GM21528 (cell line): ENCODE results near the gene SMNDC1.
"Not testable (repeated sequence)": the region's sequence is repeated elsewhere in the genome, so short reads cannot be mapped to it uniquely, and the experiment has no call there.

Experiments used
- ATAC-seq: cut with Tn5 transposase; IDR thresholded peaks from one replicate; pipeline ENCODE4 v1.9.1; 2021; ENCODE audit warnings: mild to moderate bottlenecking, moderate library complexity; ENCODE audit not compliant: unreplicated experiment, low FRiP score

Gene SMNDC1

DNA sequence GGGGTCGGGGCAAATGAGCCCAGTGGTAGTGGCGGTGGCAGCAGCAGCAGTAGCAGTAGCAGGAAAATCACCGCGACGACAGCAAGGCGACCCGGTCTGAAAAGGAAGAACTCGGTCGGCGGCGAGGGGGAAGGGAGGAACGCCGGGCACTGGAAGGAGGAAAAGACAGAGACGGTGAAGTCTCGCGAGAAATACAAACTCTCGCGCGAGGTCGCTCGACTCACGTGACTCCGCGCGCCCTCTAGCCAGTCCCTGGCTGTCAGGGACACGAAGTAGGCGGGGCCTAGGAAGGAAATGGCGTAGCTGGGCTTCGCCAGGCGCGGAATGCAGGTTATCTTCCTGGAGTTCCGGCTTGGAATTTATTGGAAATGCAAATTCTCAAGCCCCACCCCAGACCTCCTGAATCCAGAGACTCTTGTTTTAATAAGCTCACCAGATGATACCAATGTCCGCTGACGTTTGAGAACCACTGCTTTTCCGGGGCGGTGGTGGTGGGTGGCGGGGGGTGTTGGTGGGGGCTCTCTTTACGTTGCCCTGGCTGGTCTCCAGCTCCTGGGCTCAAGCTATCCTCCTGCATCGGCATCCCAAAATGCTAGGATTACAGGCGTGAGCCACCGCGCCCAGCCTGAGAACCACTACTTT lies at the start of gene SMNDC1:
SMNDC1 (minus strand) TSS at position 141 of the 642 bp plus-strand sequence. CDS start 1,333 bp downstream, outside the sequence.
- ATAC-seq = peak; percentile 94

DNA sequence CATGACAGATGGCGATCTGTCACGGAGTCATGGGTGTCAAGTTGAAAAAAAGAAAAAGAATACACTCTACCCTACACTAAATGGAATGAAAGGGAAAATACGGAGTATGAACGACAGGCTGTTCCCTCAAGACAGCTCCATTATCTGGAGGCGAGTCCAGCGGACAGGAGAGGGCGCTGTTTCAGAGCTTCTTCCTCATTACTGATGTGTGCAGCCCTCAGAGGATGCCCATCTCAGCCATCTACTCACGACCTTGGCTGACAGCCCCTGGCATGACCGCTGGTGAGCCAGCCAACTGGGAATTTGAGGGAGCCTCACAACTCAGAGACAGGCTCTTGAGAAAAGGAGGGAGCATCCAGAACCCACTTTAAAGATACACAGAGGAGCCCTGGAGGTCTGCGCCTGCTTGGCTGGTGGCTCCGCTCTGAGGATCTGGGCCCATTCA lies 49.6 kb upstream of the SMNDC1 start:
- peak; percentile 25 for ATAC-seq

DNA sequence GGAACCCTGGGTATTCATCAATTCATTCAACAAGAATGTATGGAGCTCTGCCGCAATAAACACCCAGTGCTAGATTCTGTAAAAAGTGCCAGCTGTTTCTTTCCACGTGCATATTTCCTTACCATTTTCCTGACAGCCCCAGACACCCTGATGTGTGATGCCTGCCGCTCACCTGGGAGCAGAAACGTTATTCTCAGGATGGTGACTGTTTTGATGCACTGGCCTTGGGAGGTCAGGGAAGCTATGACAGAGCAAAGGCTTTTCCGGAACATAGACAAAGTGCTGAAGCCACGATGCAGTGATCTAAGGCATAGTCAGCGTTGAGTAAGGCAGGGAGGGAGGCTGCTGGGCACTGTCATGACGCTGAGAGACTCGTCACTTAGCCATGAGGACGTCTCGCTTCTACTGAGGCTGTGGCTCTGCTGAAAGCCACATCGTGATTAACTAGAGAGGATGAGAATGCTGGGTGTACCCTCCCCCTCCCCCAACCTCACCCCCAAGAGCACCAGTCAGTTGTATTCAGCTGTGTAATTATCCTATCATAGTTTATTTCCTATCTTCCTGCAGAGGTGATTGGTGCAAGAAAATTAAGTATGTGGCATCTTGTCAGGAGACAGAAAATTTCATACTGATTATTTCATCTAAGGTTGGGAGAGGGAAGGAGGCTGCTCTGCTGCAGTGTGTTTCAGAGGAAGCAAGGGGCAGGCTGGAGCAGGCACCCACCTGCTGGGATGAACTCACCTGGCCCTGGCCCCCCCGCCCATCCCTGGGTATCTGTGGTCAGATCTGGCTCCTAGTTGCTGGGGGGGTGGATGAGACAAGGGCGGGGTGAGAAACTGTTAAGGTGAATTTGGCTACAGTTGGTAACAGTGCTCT lies 48.8 kb upstream of the SMNDC1 start:
- no peak for ATAC-seq

DNA sequence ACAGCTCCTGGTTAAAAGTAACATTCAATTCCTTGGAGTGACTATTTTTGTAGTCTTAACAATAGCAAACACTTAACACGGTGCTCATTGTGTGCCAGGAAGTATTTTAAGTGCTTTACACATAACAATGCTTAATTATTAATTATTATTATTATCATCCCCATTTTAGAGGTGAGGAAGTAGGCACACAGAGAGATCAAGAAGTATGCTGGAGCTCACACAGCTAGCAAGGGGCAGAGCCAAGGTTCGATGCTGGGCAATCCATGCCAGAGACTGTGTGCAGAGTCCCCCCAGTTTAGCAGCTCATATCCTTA lies 48.2 kb upstream of the SMNDC1 start:
- ATAC-seq = no peak

DNA sequence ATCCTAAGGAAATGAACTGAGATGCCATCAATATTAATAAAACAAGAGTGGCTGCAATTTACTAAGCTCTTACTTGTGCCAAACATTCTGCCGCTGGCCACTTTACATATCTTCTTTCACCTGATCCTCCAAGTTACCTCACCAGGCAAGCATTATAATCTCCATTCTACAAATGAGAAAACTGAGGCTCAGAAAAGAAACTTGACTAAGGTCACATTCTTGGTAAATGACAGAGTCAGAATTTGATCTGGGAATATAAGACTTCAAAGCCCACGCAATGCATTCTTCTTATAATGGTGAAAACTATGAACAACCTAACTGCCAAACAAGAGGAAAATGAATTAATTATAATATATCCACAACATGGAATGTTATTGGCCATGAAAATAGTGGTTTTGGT lies 46.1 kb upstream of the SMNDC1 start:
- ATAC-seq = no peak

DNA sequence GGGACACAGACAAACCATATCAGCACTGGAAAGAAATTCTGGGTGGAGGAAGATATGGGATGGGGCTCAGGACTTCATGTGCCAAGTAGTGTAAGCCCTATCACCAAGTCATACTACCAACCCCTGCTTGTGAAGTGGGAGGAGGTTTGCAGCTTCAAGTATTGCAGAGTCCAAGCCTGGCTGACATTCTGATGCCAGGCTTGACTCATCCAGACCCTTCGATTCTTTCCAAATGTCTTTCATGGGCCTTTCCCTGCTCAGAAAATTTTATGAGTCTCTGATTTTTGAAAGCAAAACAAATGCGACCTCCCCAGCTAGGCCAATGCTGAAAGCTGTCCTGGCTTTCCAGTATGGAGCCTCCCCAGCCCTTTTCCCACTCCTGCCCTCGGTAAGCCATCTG lies 45.1 kb upstream of the SMNDC1 start:
- ATAC-seq = no peak

DNA sequence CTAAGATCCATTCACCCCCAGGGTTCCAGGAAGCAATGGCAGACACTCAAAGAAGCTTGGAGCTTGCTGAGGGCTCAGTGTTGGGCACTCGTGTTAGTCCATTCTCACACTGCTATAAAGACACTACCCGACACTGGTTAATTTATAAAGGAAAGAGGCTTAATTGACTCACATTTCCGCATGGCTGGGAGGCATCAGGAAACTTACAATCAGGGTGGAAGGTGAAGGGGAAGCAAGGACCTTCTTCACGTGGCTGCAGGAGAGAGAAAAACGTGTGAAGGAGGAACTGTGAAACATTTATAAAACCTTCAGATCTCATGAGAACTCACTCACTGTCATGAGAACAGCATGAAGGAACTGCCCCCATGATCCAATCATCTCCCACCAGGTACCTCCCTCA lies 44.7 kb upstream of the SMNDC1 start:
- ATAC-seq = no peak

DNA sequence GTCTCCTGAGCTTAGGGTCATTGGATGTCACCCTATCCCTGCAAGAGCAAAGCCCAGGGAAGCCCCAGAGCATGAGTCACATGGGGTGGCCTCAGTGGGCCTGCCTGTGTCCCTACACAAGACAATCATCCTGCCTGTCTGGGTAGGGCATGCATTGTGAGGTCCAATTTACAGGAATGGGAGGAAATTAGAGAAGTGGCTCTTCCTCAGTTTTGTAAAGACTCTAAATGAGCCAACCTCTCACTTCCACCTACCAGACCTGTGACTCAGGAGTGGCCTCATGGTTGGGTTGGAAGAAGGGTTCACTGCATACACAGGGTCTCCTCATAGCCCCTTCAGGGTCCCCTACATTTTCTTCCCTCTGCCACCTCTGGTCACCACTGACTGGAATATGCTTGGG lies 43.6 kb upstream of the SMNDC1 start:
- ATAC-seq = no peak

DNA sequence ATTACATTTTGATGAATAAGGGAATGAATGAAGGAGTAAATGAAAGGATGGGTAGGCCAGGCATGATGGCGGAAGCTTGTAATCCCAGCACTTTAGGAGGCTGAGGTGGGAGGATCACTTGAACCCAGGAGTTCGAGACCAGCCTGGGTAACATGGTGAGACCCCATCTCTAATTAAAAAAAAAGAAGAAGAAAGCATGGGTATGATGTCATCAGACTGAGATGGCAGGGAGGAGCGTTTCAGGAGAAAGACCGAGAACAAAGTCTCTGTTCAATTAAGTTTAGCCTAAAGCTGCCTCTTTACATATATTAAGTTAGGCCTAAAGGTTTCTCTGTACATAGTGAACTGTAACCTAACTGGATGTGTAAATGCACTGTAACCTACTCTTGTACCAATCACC lies 42.2 kb upstream of the SMNDC1 start:
- ATAC-seq = no peak

DNA sequence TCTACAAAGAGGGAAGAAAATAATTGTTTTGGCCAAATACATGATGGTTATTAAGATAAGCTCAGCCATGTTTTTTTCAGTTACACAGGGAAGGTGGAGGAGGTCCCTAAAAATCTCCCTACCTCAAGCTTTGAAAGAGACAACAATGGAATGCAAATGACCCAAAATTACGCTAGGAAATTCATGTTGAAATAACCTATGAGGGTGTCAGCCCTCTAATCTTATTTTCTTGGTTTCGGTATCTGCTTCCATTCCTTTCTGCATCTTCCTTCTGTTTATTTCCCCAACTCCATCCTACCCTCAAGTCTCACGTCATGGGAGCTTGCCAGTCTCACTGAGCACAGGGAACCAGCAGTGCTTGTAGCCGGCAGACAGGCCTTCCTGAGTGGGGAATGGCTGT lies 40.6 kb upstream of the SMNDC1 start:
- no peak for ATAC-seq

DNA sequence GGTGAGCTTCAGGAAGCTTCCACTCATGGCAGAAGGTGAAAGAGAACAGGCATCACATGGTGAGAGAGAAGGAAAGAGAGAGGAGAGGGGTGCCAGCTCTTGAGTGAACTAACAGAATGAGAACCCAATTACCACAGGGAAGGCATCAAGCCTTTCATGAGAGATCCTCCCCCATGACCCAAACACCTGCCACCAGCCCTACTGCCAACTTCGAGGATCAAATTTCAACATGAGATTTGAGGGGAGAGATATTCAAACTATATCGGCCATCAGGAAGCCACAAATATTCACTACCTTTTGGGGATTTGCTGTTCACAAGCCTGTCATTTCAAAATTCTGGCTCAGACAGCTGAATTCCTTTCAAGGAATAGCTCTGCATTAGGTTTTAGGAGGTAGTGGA lies 39.9 kb upstream of the SMNDC1 start:
- no peak for ATAC-seq

DNA sequence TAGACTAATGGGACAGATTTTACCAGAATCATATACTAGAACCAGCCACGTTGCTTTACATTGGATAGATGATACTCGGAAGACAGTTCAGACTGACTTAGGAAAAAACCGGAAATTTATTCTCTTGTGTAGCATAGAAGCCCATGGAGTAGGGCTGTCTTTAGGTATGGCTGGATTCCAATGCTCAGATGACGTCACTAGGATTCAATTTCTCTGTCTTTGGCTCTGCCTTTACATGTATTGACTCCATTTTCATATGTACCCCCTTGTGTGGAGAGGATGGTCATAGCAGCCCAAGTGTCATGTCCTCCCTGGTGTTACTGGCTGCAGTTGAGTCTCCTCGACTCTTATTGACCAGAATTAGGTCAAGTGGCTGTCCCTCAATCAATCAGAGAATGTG lies 39.2 kb upstream of the SMNDC1 start:
- no peak for ATAC-seq

DNA sequence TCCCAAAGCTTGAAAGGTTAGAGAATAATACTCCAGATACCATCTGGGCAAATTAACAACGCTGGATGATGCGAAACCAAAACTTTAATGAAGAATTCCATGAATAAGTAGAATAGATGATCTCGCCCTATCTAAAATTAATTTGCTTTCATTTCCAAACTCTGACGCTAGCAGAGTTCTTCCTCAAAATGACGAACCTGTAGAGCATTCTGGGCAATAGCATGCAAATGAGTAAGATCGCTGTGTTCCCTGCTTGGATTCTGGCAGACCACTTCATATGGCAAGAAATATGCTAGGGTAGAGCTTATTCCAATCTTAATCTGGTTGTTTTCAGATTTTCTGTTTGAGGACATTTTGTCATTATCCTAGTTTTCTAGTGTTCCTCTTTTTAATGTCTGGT lies 36.1 kb upstream of the SMNDC1 start:
- ATAC-seq = no peak

DNA sequence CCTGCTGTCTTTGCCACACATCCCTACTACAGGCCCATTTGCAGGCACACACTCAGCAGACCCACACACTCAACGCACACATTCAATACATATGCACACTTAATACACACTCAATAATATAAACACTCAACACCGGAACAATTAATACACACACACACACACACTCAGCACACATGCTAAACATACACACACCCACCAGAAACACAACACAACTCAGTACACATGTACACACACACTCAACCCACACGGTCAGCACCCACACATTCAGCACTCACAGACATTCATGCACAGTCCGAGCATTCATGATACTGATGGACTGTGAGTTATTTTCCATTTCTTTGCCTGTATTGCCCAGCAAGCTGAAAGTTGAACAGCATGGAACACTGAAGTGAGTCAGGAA lies 35.4 kb upstream of the SMNDC1 start:
- ATAC-seq = no peak

DNA sequence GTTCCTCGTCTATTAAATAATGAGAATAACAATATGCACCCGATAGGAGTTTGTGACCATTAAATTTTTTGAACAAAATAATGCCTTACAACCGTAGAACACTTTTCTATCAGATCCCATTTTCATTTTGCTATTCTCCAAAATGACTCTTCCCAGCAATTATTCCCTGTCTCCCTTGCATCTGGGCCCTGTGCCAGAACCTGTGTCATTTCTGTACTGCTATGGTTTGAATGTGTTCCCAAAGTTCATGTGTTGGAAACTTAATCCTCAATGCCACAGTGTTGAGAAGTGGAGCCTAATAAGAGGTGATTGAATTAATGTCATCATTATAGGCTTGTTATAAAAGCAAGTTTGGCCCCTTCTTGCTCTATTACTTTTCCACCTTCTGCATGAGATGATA lies 33.2 kb upstream of the SMNDC1 start:
- no peak for ATAC-seq

DNA sequence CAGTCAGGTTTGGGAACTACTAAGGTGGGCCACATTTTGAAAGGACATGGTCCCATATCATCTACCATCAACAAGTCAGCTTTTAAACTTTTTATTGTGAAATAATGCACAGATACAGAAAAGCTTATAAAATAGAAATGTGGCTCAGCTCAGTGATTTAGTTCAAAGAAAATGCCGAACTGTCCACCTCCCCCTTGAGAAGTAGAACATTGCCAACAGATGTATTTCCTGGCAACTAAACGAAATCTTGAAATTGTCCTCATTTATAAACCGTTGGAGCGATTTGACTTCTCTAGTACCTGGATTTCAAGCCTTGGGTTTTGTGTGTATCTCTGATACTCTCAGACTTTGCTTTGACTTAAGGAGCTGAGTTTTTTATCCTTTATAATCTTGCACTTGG lies 32.7 kb upstream of the SMNDC1 start:
- no peak for ATAC-seq

DNA sequence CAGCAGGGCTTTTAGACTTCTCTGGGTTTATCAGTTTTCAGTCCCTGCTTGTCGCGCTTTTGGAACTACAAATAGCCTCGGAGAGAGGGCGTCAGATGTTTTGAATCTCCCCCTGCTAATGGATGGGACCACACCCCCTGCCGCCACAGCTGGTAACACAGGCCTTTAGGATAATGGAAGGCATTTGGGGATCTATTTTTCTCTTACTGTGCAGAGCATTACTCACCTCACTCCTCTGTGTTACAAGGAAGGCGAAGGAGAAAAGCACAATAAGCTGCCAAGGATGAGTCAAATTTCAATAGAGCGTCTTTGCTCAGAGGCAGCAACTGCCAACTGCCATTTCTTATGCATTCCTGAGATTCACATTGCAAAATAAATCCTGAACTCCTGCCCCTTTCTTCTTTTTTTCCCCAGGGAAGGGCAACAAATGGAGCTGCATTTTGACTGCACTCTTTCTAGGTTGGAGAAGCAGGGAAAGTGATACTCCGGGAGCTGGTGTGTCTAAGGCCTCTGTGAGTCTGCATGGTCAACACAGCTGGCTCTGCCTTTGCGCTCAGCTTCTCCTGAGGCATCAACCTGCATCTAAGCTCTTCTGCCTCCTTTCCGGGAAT lies 31.5 kb upstream of the SMNDC1 start:
- ATAC-seq = no peak

DNA sequence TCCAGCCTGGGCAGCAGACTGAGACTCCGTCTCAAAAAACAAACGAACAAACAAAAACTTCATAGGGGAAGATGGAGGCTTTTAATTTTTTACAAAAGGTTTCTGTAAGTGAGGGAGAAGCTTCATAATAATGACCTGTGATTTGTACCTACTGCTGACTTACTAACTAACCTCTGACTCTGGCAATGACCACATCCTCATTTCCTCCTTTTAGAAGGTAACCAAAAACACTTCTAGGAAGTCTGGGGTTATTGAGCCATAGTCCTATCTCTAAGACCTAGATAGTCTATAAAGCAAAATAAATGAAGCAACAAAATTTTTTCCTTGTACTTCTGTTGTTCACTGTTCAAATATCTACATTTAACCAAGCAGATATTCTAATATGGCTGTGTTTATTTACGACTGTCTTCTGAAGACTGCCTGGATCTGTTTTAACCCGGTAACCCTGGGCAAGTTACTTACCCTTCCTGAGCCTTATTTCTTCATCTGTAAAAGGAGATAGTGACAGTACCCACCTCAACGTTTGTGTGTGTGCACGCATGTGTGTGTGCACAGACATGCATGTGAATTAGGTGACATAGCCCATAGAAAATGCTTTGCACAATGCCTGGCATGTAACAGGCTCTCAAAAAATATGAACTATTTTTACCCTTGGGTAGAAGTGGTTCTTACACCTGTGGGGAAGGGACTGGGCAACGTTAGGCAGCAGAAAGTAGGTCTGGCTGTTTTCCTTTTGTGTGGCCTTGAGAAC lies 30.8 kb upstream of the SMNDC1 start:
- no peak for ATAC-seq

DNA sequence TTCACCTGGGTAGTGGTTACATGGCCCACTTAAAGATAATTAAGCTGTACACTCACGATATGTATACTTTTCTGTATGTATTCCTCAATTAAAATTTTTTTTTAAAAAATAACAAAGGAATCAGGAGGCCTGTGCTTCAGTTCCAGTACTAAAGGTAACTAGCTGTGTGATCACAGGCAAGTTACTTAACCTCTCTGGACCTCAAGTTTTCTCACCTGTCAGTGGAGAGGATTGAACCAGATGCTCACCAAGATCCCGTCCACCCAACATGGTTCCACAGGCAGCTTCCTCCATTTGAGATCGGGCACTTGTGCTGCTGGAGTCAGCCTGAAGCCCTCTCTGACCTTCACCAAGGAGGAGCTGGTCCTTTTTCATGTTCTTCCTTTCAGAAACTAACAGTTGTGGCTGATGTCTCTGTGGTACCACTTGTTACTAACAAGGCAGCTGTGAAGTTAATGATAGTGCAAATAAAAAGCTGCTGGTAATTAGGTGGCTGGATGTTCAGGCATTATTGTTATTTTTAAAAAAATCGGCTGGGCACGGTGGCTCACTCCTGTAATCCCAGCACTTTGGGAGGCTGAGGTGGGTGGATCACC lies 29.4 kb upstream of the SMNDC1 start:
- no peak for ATAC-seq

DNA sequence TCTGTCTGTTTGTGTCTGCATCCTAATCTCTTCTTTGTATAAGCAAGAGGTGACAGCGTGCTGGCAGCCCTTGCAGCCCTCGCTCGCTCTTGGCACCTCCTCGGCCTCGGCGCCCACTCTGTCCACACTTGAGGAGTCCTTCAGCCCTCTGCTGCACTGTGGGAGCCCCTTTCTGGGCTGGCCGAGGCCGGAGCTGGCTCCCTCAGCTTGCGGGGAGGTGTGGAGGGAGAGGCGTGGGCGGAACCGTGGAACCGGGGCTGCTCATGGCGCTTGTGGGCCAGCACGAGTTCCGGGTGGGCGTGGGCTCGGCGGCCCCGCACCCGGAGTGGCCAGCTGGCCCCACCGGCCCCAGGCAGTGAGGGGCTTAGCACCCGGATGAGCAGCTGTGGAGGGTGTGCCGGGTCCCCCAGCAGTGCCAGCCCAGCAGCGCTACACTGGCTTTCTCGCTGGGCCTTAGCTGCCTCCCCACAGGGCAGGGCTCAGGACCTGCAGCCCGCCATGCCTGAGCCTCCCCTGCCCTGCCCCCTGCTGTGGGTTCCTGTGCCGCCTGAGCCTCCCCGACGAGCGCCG lies 26.6 kb upstream of the SMNDC1 start:
- ATAC-seq = not testable (repeated sequence)
